RCC 7860 (cell line): ENCODE data around the gene CMIP.

Source experiments
- DNase-seq: peaks from one replicate; pipeline ENCODE4 v3.0.0-alpha.2; 2015; ENCODE audit warnings: low spot score
- FAIRE-seq: peaks from 2 replicates; lab custom pipeline; 2012; peaks lifted over from hg19 to GRCh38; lab: Jason Lieb, UNC

The CMIP gene

DNA sequence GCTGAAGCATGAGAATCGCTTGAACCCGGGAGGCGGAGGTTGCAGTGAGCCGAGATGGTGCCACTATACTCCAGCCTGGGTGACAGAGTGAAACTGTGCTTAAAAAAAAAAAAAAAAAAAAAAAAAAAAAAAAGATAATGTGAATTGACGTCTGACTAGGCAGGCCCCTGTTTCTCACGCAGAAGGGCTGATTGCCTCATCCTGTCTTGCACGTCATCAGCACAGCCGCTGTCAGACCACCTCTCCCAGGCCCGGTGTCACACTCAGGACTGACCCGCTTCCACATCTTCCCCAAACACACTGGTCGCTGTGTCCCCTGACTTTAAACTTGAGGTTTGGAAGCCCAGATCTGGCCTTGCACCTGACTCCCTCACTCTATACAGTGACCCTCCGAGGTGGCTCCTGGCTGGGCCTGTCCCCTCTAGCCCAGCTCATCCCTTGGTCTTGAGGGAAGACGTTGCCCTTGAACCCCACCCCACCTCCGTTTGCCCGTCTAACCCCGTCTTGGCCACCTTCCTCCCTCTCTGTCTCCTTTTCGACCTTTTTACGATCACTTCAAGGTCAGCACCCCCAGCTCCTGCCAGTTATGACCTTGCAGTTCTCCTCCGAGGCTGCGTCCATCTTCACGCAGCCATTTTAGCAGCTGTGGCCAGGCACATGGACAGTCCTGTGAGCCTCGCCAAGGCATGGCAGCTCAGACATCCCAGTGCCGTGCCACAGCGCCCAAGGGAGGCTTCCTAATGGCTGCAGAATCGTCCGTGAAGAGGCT lies 184.6 kb downstream of the CMIP start:
- DNase-seq: no peak
- FAIRE-seq: no peak

DNA sequence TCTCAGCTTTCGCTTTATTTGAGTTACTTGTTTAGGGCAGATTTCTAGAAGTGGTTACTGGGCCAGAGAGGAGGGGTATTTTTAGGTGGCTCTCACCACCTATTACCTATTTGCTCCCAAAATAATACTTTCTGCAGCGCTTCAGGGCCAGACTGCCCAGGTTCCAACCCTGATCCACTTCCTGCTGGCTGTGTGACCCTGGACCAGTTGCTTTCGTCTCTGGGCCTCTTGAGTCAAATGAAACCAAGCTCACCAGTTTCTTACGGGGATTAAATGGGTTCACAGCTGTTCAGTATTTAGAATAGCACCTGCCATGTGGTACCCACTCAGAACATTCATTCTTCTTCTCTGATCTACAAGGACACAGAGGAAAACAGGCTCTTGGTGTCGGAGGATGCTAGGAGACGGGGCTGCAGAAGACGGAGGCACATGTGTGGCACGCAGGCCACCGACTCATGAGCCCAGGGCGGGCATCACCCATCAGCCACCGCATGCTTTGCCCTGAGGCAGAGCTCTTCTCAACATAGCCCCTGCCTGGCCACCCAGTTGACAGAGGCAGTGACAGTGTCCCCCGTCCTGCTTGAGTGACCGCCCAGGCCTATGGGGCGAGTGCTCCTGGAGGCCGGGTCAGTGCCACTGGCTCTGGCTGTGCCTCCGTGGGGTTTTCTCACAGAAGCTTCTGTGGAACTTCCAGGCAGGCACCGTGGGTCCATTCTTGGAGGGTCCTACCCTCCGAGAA lies 185.5 kb downstream of the CMIP start:
- no peak for FAIRE-seq
- no peak for DNase-seq

- no peak for DNase-seq
- FAIRE-seq: no peak
Measured at GRCh38 chr16:81630635-81631031, 186.0 kb downstream of the CMIP start.

DNA sequence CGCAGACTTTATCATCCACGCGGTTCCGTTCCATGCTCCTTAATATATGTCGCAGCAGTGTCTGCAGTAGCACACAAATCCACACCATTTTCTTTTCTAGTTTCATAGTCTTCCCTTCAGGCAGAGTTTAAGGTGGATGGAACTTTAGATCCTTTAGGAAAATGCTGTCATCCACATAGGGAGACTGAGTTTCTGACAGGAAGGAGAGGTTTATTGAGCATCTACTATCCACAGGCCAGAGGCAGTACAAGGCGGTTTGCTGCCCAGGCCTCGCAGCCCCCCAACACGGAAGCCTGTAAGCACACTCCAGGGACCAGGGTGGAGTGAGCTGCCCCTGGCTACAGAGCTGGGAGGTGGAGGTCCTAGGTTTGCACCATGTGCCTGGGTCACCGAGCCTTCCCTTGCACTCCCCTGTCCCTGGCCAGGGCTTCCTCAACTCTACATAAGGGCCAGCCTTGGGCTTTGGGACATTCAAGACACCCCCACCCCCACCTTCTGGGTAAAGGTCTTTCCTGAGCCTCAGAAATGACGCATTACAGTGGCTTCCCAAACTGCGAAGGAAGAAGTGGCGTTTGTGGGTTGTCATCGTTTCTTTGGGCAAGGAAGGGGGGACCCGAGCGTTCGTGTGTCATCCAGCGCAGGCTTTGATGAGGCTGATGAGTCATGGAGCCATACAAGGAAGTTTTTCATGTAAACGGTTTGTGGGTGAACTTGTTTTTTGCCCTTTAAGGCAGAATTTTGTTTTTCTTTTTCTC lies 188.0 kb downstream of the CMIP start:
- DNase-seq (peak; percentile 73), FAIRE-seq (peak; percentile 69)

DNA sequence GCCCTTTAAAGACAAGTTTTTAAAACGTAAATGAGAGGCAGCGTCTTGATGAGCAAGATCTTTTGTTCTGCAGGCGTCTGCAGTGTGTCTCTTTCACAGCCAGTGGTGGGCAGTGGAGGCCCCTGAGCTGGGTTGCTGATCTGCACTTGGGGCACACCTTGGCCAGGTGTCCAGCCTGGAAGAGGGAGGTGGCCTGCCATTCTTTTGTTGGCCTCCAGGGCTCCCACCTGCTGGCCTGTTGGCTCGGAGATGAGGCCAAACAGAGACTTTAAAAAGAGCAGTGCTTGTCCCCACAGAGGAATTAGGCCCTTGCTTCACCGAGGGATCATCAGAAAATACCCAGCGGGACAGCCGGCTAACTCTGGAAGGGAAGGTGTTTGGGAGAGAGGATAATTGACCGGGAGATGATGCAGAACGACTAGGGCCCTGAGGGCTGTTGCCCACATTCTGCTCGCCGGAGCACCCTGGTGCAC lies 188.6 kb downstream of the CMIP start:
- FAIRE-seq (no peak), DNase-seq (no peak)

DNA sequence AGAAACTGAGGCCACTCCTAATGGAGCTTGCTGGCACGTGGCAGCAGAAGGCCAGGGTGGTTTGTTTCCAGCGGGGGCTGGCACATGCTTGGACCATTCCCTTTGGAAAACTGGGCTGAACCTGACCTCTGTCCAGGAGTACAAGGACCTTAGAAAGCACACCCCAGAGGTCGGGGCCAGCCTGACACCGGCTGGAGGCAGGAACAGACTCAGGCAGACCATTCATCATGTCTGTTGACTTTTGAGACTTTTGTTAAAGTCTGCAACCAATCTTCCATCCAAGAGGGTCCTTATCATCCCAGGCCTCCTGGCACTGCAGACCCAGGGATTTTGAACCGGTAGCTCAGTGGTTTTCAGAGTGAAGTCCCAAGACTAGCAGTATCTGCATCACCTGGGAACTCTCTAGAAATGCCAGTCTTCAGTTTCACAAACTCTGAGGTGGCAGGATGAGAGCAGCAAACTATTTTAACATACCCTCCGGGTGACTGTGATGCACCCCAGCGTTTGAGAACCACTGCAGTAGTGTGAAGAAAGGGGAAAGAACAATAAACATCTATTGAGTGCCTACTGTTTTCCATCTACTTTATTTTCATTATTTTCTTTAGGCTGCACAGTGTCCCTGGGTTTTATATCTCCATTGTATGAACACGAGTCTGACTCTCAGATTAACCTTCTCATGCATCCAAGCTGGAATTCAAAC lies 189.2 kb downstream of the CMIP start:
- DNase-seq (no peak), FAIRE-seq (no peak)

- no peak for DNase-seq
- no peak for FAIRE-seq
Measured at GRCh38 chr16:81634380-81635062, 189.9 kb downstream of the CMIP start.

GRCh38 chr16:81635063-81635937 lies 190.7 kb downstream of the CMIP start:
- no peak for DNase-seq
- FAIRE-seq: no peak

- no peak for FAIRE-seq
Measured at GRCh38 chr16:81636298-81636993, 191.8 kb downstream of the CMIP start.

GRCh38 chr16:81637336-81638235 lies 193.0 kb downstream of the CMIP start:
- DNase-seq (no peak), FAIRE-seq (no peak)

More at GRCh38 chr16:81636298-81636993, 191.8 kb downstream of the CMIP start:
- no peak for DNase-seq

GRCh38 chr16:81638286-81638945 lies 193.8 kb downstream of the CMIP start:
- no peak for DNase-seq
- no peak for FAIRE-seq

DNA sequence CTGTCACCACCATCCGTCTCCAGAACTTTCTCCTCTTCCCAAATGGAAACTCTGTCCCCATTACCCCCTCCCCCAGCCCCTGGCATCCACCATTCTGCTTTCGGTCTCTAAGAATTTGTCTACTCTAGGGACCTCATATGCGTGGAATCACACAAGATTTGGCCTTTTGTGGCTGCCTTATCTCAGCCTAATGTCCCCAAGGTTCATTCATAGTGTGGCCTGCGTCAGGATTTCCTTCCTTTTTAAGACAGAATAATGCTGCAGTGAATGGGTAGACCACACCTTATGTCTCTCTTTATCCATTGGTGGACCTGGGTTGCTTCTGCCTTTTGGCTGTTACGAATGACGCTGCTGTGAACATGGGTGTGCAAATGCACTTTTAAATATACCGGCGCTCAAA lies 194.7 kb downstream of the CMIP start:
- FAIRE-seq (no peak), DNase-seq (no peak)

DNA sequence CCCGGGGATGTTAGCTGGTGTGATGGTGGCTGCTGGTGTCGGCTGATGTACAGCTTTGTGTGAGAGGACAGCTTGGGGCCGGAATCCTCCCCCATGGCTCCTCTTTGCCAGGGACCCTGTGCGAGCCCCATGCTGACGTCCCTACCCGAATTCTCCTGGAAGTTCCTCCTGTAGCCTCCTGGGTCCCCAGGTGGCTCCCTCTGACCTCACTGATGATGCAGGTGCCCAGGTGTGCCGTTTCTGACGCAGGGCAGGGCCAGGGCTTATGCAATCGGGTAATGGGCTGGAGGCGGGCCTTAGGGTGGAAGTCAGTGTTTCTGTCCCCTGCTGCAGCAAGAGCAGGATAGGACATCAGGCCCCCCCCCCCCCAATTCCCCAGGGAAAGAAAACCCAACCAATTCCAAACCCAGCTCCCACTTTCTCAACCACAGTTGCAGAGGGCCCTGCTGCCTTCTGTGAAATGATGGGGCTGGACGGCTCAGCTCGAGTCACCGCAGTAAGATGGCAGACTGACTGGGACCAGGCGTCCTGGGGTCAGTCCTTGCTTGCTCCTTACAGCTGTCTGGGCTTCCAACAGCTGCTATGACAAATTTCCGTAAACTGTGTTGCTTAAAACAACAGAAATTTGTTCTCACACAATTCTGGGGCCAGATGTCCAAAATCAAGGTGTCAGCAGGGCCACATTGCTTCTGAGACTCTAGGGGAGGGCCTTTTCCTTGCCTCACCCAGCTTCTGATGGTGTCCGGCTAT lies 195.5 kb downstream of the CMIP start:
- DNase-seq (no peak), FAIRE-seq (no peak)

GRCh38 chr16:81640681-81641070 lies 196.1 kb downstream of the CMIP start:
- no peak for DNase-seq
- no peak for FAIRE-seq

DNA sequence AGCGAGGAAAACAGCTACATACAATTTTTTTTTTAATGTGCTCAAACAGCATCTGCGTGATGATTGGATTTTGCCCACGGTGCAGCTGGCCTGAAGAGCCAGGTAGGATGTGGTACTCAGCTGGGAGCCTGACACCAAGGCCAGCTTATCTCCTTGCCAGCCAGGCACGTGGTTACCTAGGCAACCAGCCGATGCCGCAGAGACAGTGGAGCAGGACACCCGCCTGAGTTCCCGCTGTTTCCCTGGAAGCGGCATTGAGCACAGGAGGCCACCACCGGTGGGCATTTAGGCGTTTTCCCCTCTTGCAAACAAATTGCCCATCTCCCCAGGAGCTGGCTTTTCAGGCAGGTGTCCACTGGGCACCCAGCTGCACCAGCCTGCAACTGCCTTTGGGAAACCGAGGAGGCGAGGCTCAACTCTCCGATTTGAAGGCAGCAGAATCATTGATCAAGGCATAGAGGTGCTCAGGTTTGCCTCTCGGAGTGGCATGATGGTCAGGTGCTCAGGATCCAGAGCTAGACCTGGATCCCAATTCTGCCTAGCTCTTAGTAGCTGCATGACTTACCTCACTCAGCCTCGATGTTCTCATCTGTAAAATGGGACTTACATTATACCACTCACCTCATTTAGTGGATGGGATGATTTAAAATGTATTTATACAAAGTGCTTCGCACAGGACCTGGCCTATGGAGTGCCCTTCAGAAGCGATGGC lies 196.9 kb downstream of the CMIP start:
- FAIRE-seq: no peak
- no peak for DNase-seq

GRCh38 chr16:81642107-81642436 lies 197.5 kb downstream of the CMIP start:
- FAIRE-seq: no peak
- DNase-seq: no peak
